ENCODE data around the gene LRGUK. TPM values are rescaled to one million over a fixed set of nuclear protein-coding genes. Genes with fewer than 3 reads are reported as not detected.
"Not testable (repeated sequence)": the region's sequence is repeated elsewhere in the genome, so short reads cannot be mapped to it uniquely, and the experiment has no call there.

Gene LRGUK
- total RNA-seq, 4 donors from 2014 or later, result 0.07 to 1.0 (median 0.63) TPM

GRCh38 chr7:134290286-134290685 lies 163.1 kb downstream of the LRGUK start:
- Histone ChIP-seq H3K27ac (no peak overlapping the region), H3K36me3 (peaks cover 0 to 27% of the 10 kb centered on the region in 2 donors), H3K4me1 (peaks cover 0 to 10% (median 0%) of the 10 kb centered on the region in 3 donors), H3K9me3 (no peaks in the 10 kb centered on the region), H3K4me3 (no peak overlapping the region), H3K27me3 (no peaks in the 10 kb centered on the region)
- peak; percentile 32 for ATAC-seq
- WGBS, 2 donors (ENCODE audit: low coverage in 1 of 2), result 44 to 69% methylated on average over 1 to 3 of the region's 3 CpGs
- TF ChIP-seq POLR2AphosphoS5 (IDR thresholded peaks at IDR 0.05) (no peak), POLR2A (IDR thresholded peaks at IDR 0.05) (no peak), CTCF (IDR thresholded peaks at IDR 0.05) (no peak), EP300 (IDR thresholded peaks at IDR 0.05) (no peak)

- 69 to 91% methylated on average over 10 of the region's 12 CpGs for WGBS, 2 donors (ENCODE audit: low coverage in 1 of 2)
- Histone ChIP-seq H3K4me3 (no peak overlapping the region), H3K36me3 (peaks cover 0 to 42% of the 10 kb centered on the region in 2 donors), H3K9me3 (no peaks in the 10 kb centered on the region), H3K27ac (no peak overlapping the region), H3K4me1 (peaks cover 0 to 17% (median 1%) of the 10 kb centered on the region in 3 donors), H3K27me3 (no peaks in the 10 kb centered on the region)
- TF ChIP-seq POLR2A (IDR thresholded peaks at IDR 0.05), result no peak
- TF ChIP-seq EP300 (IDR thresholded peaks at IDR 0.05), result no peak
- no peak for TF ChIP-seq POLR2AphosphoS5 (IDR thresholded peaks at IDR 0.05)
- no peak for TF ChIP-seq CTCF (IDR thresholded peaks at IDR 0.05)
- peak; percentile 50 for ATAC-seq
Measured at GRCh38 chr7:134293002-134293740, 166.0 kb downstream of the LRGUK start.

- not testable (repeated sequence) for ATAC-seq, H3K27ac ChIP-seq, H3K4me3 ChIP-seq, H3K27me3 ChIP-seq, H3K9me3 ChIP-seq
- H3K36me3 ChIP-seq, result peaks cover 0 to 45% of the 10 kb centered on the region in 2 donors
- H3K4me1 ChIP-seq, result peaks cover 0 to 34% (median 10%) of the 10 kb centered on the region in 3 donors
- 88 to 95% methylated on average over 5 to 7 of the region's 7 CpGs for WGBS, 2 donors (ENCODE audit: low coverage in 1 of 2)
Measured at GRCh38 chr7:134295982-134296381, 168.8 kb downstream of the LRGUK start.

GRCh38 chr7:134297489-134297888 lies 170.3 kb downstream of the LRGUK start:
- Histone ChIP-seq H3K36me3 (peaks cover 0 to 45% of the 10 kb centered on the region in 2 donors), H3K27ac (peak overlapping the region in 2 of 4 donors; percentile 67 to 73), H3K4me3 (no peak overlapping the region), H3K9me3 (no peaks in the 10 kb centered on the region), H3K4me1 (peaks cover 0 to 47% (median 15%) of the 10 kb centered on the region in 3 donors), H3K27me3 (no peaks in the 10 kb centered on the region)
- ATAC-seq, result no peak
- 90 to 94% methylated on average over 2 of the region's 2 CpGs for WGBS, 2 donors (ENCODE audit: low coverage in 1 of 2)
- TF ChIP-seq EP300 (IDR thresholded peaks at IDR 0.05) (no peak), POLR2AphosphoS5 (IDR thresholded peaks at IDR 0.05) (no peak), CTCF (IDR thresholded peaks at IDR 0.05) (no peak), POLR2A (IDR thresholded peaks at IDR 0.05) (no peak)

GRCh38 chr7:134298902-134299683 lies 172.0 kb downstream of the LRGUK start:
- peak; percentile 80 for ATAC-seq
- no peak for TF ChIP-seq EP300 (IDR thresholded peaks at IDR 0.05)
- TF ChIP-seq POLR2AphosphoS5 (IDR thresholded peaks at IDR 0.05), result peak; percentile 26
- Histone ChIP-seq H3K36me3 (peaks cover 0 to 39% of the 10 kb centered on the region in 2 donors), H3K4me1 (peaks cover 0 to 48% (median 15%) of the 10 kb centered on the region in 3 donors), H3K4me3 (no peak overlapping the region), H3K9me3 (no peaks in the 10 kb centered on the region), H3K27me3 (no peaks in the 10 kb centered on the region), H3K27ac (peak overlapping the region; percentile 67 to 81 (median 72))
- WGBS, 2 donors (ENCODE audit: low coverage in 1 of 2), result 24 to 36% methylated on average over 10 of the region's 10 CpGs
